Mesothelial cell of epicardium (in vitro differentiated cells): Measurements from ENCODE around the gene TOP2B. TPM values are rescaled to one million over a fixed set of nuclear protein-coding genes. Genes with fewer than 3 reads are reported as not detected.

ENCODE experiments used
- DNase-seq, 2 experiments: peaks; one replicate each; pipeline ENCODE4 v3.0.0; 2021; ENCODE audit warnings: low spot score in 2 of 2; ENCODE audit not compliant: unreplicated experiment in 2 of 2
- H3K27ac Mint-ChIP-seq: 2 replicates; pipeline ENCODE4 v1.8.0; 2021; ENCODE audit warnings: mixed read lengths
- H3K27me3 Mint-ChIP-seq: 2 replicates; pipeline ENCODE4 v1.8.0; 2021; ENCODE audit warnings: low read depth, mixed read lengths
- H3K36me3 Mint-ChIP-seq: 2 replicates; pipeline ENCODE4 v1.8.0; 2021; ENCODE audit warnings: mixed read lengths
- H3K4me1 Mint-ChIP-seq: 2 replicates; pipeline ENCODE4 v1.8.0; 2021; ENCODE audit warnings: mixed read lengths
- H3K4me3 Mint-ChIP-seq: 2 replicates; pipeline ENCODE4 v1.8.0; 2021; ENCODE audit warnings: mild to moderate bottlenecking, moderate library complexity, mixed read lengths
- H3K9me3 Mint-ChIP-seq: 2 replicates; pipeline ENCODE4 v1.8.0; 2021; ENCODE audit warnings: mixed read lengths
- CTCF ChIP-seq: fragments of 200-600 bp; sonication (generic); IDR thresholded peaks from one replicate; pipeline ENCODE4 v1.5.0; 2021; ENCODE audit warnings: antibody characterized with exemption; ENCODE audit not compliant: unreplicated experiment
- total RNA-seq: library from RNA; stranded (reverse); gene quantifications from 3 replicates; pipeline ENCODE4 v1.2.1, GENCODE V29; 2021

TOP2B gene
- total RNA-seq, 1 donor from 2014 or later: 203 TPM

- DNase-seq: no peak
- Mint-ChIP-seq H3K27me3 (no peaks in the 10 kb centered on the region), H3K9me3 (no peaks in the 10 kb centered on the region), H3K4me3 (no peak overlapping the region), H3K27ac (no peak overlapping the region), H3K4me1 (no peaks in the 10 kb centered on the region), H3K36me3 (peaks cover 31% of the 10 kb centered on the region)
- no peak for TF ChIP-seq CTCF
Observed at GRCh38 chr3:25611193-25611592, 53.5 kb downstream of the TOP2B start.

- H3K9me3 Mint-ChIP-seq: no peaks in the 10 kb centered on the region
- peaks cover 33% of the 10 kb centered on the region for H3K36me3 Mint-ChIP-seq
- H3K27ac Mint-ChIP-seq: no peak overlapping the region
- no peaks in the 10 kb centered on the region for H3K4me1 Mint-ChIP-seq
- no peak for DNase-seq
- no peaks in the 10 kb centered on the region for H3K27me3 Mint-ChIP-seq
- no peak overlapping the region for H3K4me3 Mint-ChIP-seq
- no peak for TF ChIP-seq CTCF
Observed at GRCh38 chr3:25610779-25611178, 53.9 kb downstream of the TOP2B start.

- Mint-ChIP-seq H3K4me1 (no peaks in the 10 kb centered on the region), H3K4me3 (no peak overlapping the region), H3K27me3 (no peaks in the 10 kb centered on the region), H3K9me3 (no peaks in the 10 kb centered on the region), H3K27ac (peak overlapping the region; percentile 17), H3K36me3 (peaks cover 37% of the 10 kb centered on the region)
- TF ChIP-seq CTCF: no peak
- no peak for DNase-seq
Observed at GRCh38 chr3:25610167-25610566, 54.5 kb downstream of the TOP2B start.

GRCh38 chr3:25604107-25604805 is 60.5 kb downstream of the TOP2B start:
- peak overlapping the region; percentile 65 for H3K27ac Mint-ChIP-seq
- peaks cover 43% of the 10 kb centered on the region for H3K36me3 Mint-ChIP-seq
- H3K27me3 Mint-ChIP-seq: no peaks in the 10 kb centered on the region
- H3K4me3 Mint-ChIP-seq: no peak overlapping the region
- no peak for TF ChIP-seq CTCF
- peaks cover 3% of the 10 kb centered on the region for H3K4me1 Mint-ChIP-seq
- no peaks in the 10 kb centered on the region for H3K9me3 Mint-ChIP-seq
- no peak for DNase-seq

GRCh38 chr3:25603703-25604102 is 61.0 kb downstream of the TOP2B start:
- Mint-ChIP-seq H3K4me1 (peaks cover 3% of the 10 kb centered on the region), H3K4me3 (no peak overlapping the region), H3K36me3 (peaks cover 43% of the 10 kb centered on the region), H3K27me3 (no peaks in the 10 kb centered on the region), H3K27ac (peak overlapping the region; percentile 65), H3K9me3 (no peaks in the 10 kb centered on the region)
- no peak for TF ChIP-seq CTCF
- DNase-seq: no peak
